HG02840 (cell line): ENCODE data around the gene SEPTIN10.
"Not testable (repeated sequence)": the region's sequence is repeated elsewhere in the genome, so short reads cannot be mapped to it uniquely, and the experiment has no call there.

Experiments
- ATAC-seq: cut with Tn5 transposase; IDR thresholded peaks from one replicate; pipeline ENCODE4 v1.9.1; 2021; ENCODE audit warnings: mild to moderate bottlenecking, moderate library complexity, moderate number of reproducible peaks; ENCODE audit not compliant: unreplicated experiment, low FRiP score

SEPTIN10 gene

GRCh38 chr2:109635426-109636304 is 21.9 kb upstream of the SEPTIN10 start:
- no peak for ATAC-seq

DNA sequence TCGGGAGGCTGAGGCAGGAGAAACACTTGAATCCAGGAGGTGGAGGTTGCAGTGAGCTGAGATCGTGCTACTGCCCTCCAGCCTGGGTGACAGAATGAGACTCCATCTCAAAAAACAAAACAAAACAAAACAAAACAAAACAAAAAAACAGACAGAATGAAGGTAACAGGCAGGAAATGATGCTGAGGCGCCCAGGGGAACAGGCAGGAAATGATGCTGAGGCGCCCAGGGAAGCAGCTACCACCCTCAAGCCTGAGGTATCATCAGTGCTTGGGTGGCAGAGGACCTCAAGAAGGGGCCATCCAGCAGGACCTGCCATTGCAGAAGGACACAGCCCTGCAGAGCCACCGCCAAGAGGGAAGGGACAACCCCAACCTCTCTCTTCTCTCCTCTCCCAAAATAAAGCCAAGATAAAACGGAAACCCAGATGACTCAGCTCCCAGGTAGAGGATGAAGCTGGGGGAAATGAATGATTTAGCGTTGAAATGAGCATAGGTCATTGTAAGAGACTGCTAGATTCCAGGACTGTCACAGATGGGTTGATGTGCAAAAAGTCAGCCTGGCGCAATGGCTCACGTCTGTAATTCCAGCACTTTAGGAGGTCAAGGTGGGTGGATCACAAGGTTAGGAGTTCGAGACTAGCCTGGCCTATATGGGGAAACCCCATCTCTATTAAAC is 19.7 kb upstream of the SEPTIN10 start:
- no peak for ATAC-seq

GRCh38 chr2:109632158-109632789 is 18.5 kb upstream of the SEPTIN10 start:
- ATAC-seq: no peak

- ATAC-seq: no peak
These were observed 18.0 kb upstream of the SEPTIN10 start for GRCh38 chr2:109631741-109632140.

DNA sequence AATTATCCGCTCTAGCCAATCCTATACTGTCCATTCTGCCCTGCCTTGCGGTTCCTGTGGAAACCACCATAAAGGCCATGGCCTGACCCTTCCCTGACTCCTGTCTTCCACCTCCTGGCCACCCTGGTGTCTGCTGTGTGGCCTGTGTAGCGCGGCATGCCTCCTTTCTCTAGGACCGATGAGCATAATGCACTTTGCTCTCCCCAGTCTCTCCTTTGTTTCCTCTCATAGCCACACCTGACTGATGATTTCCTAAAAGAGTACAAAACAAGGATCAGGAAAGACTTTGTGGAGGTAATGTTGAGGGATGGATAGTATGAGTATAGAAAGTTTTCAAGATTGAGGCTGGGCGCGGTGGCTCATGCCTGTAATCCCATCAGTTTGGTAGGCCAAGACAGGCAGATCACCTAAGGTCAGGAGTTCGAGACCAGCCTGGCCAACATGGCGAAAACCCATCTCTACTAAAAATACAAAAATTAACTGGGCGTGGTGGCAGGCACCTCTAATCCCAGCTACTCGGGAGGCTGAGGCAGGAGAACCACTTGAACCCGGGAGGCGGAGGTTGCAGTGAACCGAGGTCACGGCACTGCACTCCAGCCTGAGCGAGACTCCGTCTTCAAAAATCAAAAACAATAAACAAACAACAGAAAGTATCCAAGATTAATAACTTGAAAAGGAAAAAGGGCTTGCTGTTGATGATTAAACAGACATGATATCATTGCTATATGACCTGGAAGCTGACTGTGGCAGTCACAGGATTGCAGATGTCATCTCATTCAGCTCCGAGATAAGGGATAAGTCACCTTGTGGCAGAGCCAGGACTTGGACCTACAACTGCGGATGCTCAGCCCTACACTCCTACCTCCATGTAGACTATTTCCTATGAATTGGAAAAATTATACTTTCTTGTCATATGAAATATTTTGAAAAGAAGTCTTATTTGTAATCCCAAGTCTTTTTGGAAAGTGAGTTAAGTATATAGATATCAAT is 17.0 kb upstream of the SEPTIN10 start:
- no peak for ATAC-seq

GRCh38 chr2:109629867-109630266 is 16.1 kb upstream of the SEPTIN10 start:
- no peak for ATAC-seq

DNA sequence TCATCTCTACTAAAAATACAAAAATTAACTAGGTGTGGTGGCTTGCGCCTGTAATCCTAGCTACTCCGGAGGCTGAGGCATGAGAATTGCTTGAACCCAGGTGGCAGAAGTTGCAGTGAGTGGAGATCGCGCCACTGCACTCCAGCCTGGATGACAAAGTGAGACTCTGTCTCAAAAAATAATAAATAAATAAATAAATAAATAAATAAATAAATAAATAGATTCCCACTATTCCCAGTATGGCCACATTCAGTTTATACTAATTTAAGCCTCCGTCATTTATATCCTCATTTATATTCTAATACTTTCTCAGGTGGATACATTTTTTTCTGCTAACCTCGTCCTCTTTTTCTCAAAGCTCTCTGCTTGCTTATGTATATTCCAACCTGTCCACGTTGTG is 14.6 kb upstream of the SEPTIN10 start:
- not testable (repeated sequence) for ATAC-seq

GRCh38 chr2:109624339-109624738 is 10.6 kb upstream of the SEPTIN10 start:
- ATAC-seq: no peak

GRCh38 chr2:109623923-109624322 is 10.2 kb upstream of the SEPTIN10 start:
- no peak for ATAC-seq

GRCh38 chr2:109623297-109623696 is 9.5 kb upstream of the SEPTIN10 start:
- no peak for ATAC-seq

DNA sequence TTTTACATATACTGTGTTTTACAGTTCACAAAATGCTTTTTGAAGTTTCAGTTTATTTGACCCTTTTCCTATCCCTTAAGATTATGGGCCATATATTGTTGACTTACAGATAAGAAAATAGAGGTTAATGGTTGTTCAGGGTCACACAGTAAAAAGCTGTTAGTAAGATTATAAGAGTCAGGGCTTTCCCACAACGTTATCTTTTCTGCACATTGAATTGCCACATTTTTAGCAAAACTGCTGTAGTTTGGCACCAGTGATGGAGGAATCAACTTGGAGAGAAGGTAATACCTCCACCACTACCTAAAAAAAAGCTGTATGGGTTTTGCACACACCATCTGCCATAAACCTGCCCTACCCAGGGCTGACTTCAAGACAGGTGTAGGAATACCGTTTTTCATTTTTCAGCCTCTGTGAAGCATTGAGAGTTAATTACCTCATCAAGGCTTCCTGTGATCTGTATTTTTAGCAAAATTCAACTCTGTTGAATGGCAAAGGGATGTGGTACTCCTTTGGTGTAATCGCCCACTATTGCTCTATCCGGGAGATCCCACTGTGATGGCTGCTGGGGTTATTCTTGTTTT is 5.4 kb upstream of the SEPTIN10 start:
- ATAC-seq: no peak

DNA sequence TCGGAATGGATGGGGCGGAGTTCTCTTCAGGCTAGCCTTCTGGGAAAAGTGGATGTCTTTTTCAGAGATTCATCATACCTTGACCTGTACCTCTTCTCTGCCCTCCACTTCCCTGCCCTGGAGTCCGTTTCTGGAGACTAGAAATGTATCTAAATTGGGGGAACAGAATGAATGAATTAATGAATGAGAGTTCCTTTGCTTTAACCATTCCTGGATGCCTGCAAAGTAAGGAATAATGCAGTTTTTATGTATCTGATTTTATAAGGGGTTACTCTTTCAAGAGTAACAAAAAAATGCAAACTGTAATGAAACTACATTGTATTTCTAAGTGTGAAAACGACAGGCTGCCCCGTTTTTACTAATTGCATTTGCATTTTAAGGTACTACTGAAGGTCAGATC is 2.4 kb upstream of the SEPTIN10 start:
- ATAC-seq: no peak

DNA sequence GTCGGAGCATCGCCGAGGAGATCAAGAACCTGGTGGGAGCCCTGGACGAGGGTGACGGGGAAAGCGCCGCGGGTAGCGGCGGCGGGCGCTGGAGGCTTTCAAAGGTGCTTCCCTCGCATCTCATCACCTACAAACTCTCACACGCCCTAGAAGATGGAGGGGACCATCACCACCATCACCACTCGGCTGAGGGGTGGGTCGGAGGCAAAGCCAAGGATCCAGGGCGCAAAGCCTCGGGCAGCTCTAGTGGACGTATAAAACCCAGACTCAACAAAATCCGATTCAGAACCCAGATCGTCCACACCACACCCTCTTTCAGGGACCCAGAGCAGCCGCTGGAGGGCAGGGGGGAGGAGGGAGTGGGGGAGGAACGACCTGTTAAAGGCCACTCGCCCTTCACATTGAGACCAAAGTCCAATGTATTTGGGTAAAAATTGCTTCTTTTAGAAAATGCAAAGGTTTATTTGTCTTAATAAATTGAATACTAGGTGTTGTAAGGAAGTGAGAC is 1.9 kb upstream of the SEPTIN10 start:
- no peak for ATAC-seq

DNA sequence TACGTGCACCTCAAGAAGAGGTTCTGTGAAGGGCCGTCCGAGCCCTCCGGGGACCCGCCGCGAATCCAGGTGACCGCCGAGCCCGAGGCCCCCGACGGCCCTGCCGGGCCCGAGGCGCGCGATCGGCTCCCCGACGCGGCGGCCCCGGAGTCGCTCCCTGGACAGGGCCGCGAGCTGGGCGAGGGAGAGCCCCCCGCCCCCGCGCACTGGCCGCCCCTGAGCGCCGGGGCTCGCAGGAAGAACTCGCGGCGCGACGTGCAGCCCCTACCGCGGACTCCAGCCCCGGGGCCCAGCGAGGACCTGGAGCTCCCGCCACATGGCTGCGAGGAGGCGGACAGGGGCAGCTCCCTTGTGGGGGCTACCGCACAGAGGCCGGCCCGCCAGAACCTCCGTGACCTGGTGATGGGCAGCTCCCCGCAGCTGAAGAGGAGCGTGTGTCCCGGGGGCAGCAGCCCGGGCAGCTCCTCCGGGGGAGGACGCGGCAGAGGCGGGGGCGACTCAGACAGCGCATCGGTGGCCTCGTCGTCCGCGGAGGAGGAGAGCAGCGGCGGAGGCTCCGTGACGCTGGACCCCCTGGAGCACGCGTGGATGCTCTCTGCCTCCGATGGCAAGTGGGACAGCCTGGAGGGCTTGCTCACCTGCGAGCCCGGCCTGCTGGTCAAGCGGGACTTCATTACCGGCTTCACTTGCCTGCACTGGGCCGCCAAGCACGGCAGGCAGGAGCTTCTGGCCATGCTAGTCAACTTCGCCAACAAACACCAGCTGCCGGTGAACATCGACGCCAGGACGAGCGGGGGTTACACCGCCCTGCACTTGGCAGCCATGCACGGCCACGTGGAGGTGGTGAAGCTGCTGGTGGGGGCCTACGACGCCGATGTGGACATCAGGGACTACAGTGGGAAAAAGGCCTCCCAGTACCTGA is 1.2 kb upstream of the SEPTIN10 start:
- ATAC-seq: no peak

- ATAC-seq: no peak
These were observed 465 bp downstream of the SEPTIN10 start for GRCh38 chr2:109613081-109613921.

- ATAC-seq: no peak
These were observed 2.2 kb downstream of the SEPTIN10 start for GRCh38 chr2:109611467-109612095.

DNA sequence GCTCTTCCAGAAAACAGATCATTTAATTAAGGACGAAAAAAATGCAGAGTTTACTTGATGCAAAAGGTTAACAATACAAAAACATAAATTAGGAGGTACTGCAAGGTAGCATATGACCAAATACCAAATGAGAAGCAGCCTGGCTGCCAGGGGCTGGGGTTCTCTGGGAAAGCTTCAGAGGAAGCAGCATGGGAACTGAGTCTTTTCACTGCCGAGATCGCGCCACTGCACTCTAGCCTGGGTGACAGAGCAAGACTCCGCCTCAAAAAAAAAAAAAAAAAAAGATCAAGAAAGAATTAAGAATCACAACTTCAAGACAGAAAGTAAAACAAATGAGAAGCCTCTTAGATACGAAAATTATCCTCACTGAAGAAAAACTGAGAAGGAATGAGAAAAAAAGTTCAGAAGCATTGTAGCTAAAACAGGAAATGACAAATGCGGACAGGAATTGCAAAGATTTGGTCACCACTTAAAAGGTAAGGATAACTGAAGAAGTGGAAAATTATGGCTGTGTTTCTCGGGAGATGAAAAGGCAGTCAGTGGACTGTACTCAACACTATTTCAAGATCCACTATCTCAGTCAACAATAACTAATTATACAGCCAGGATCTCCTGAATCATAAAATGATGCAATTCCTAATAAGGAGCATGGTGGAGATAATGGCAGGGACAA is 4.3 kb downstream of the SEPTIN10 start:
- ATAC-seq: no peak
